ENCODE results near the gene TSSK2. TPM values are rescaled to one million over a fixed set of nuclear protein-coding genes. Genes with fewer than 3 reads are reported as not detected.

Gene TSSK2
- total and polyA plus RNA-seq, 4 experiments from 2014 or later, result not detected

- POLR2A ChIA-PET (ENCODE audit: partially characterized antibody), result interaction anchor here (1.2 to 1.6 kb wide), 3 partner anchors 8 to 26 kb away, joined by 3 to 6 read pairs (median 6); partner anchors contain the start of gene ESS2
- Mint-ChIP-seq H3K27me3 (no peaks in the 10 kb centered on the region), H3K4me1 (peaks cover 56 to 86% (median 71%) of the 10 kb centered on the region in 4 donors), H3K27ac (peak overlapping the region in 5 of 7 donors; percentile 32 to 86 (median 55)), H3K4me3 (peak overlapping the region in 6 of 8 donors; percentile 11 to 94 (median 49)), H3K36me3 (peaks cover 4 to 22% of the 10 kb centered on the region in 2 donors), H3K9me3 (peaks cover 0 to 2% (median 0%) of the 10 kb centered on the region in 8 donors)
- Histone ChIP-seq H3K36me3 (ENCODE audit: insufficient read depth, low read length) (peaks cover 13% of the 10 kb centered on the region), H3K4me3 (ENCODE audit: low read length in 2 of 2) (no peak overlapping the region), H3K9me3 (ENCODE audit: control insufficient read depth in 1 of 2, low read length in 2 of 2) (no peaks in the 10 kb centered on the region), H3K27ac (ENCODE audit: low read depth, low read length) (no peak overlapping the region), H3K4me1 (ENCODE audit: insufficient read depth, low read length) (peaks cover 80% of the 10 kb centered on the region), H3K27me3 (ENCODE audit: insufficient read depth, low read length) (no peaks in the 10 kb centered on the region)
- DNase-seq, result no peak
- CTCF ChIA-PET (ENCODE audit: partially characterized antibody), result interaction anchor here (1.0 to 2.1 kb wide), 2 partner anchors 8 to 14 kb away, joined by 3 to 8 read pairs; no protein-coding TSS in a partner anchor
- intact Hi-C loops (cut with micrococcal nuclease), result no loop called here
Measured at GRCh38 chr22:19118329-19118880, 12.7 kb upstream of the TSSK2 start.

- Mint-ChIP-seq H3K9me3 (peaks cover 0 to 2% (median 0%) of the 10 kb centered on the region in 8 donors), H3K36me3 (peaks cover 4 to 22% of the 10 kb centered on the region in 2 donors), H3K27ac (peak overlapping the region in 5 of 7 donors; percentile 68 to 86 (median 82)), H3K4me3 (peak overlapping the region; percentile 87 to 96 (median 92)), H3K27me3 (peaks cover 0 to 2% of the 10 kb centered on the region in 2 donors), H3K4me1 (peaks cover 50 to 79% (median 65%) of the 10 kb centered on the region in 4 donors)
- H3K9me3 ChIP-seq (ENCODE audit: control insufficient read depth in 1 of 2, low read length in 2 of 2), result no peaks in the 10 kb centered on the region
- no peaks in the 10 kb centered on the region for H3K27me3 ChIP-seq (ENCODE audit: insufficient read depth, low read length)
- ChIA-PET POLR2A (ENCODE audit: partially characterized antibody) (interaction anchor here (0.6 to 1.6 kb wide), 2 partner anchors 9 to 10 kb away, joined by 3 to 6 read pairs; no protein-coding TSS in a partner anchor), CTCF (ENCODE audit: partially characterized antibody) (interaction anchor here (2.1 kb wide), 1 partner anchor 10 kb away, joined by 8 read pairs; no protein-coding TSS in a partner anchor)
- intact Hi-C loops (cut with micrococcal nuclease), result loop anchor here (5.0 kb wide), 1 partner anchor 172 kb away; the partner anchor contains the start of gene CLTCL1
- peak overlapping the region in 1 of 2 donors; percentile 33 for H3K4me3 ChIP-seq (ENCODE audit: low read length in 2 of 2)
- H3K4me1 ChIP-seq (ENCODE audit: insufficient read depth, low read length), result peaks cover 72% of the 10 kb centered on the region
- peaks cover 13% of the 10 kb centered on the region for H3K36me3 ChIP-seq (ENCODE audit: insufficient read depth, low read length)
- DNase-seq, result no peak
- no peak overlapping the region for H3K27ac ChIP-seq (ENCODE audit: low read depth, low read length)
Measured at GRCh38 chr22:19119949-19120348, 11.2 kb upstream of the TSSK2 start.

- intact Hi-C loops (cut with micrococcal nuclease), result loop anchor here (5.0 kb wide), 1 partner anchor 171 kb away; the partner anchor contains the start of gene CLTCL1
- no peaks in the 10 kb centered on the region for H3K9me3 ChIP-seq (ENCODE audit: control insufficient read depth in 1 of 2, low read length in 2 of 2)
- Mint-ChIP-seq H3K4me1 (peaks cover 43 to 68% (median 55%) of the 10 kb centered on the region in 4 donors), H3K9me3 (peaks cover 0 to 2% (median 0%) of the 10 kb centered on the region in 8 donors), H3K27me3 (peaks cover 0 to 2% of the 10 kb centered on the region in 2 donors), H3K4me3 (peak overlapping the region; percentile 87 to 96 (median 92)), H3K27ac (peak overlapping the region; percentile 79 to 96 (median 93)), H3K36me3 (peaks cover 4 to 15% of the 10 kb centered on the region in 2 donors)
- peak overlapping the region; percentile 69 for H3K27ac ChIP-seq (ENCODE audit: low read depth, low read length)
- peak overlapping the region; percentile 33 to 85 for H3K4me3 ChIP-seq (ENCODE audit: low read length in 2 of 2)
- POLR2A ChIA-PET (ENCODE audit: partially characterized antibody), result interaction anchor here (0.7 to 3.5 kb wide), 7 partner anchors 10 to 311 kb away, joined by 3 to 61 read pairs (median 4); partner anchors contain the start of genes CLTCL1, DGCR6, ESS2 and MRPL40
- peaks cover 61% of the 10 kb centered on the region for H3K4me1 ChIP-seq (ENCODE audit: insufficient read depth, low read length)
- CTCF ChIA-PET (ENCODE audit: partially characterized antibody), result interaction anchor here (1.9 to 2.2 kb wide), 2 partner anchors 10 to 17 kb away, joined by 5 to 13 read pairs; no protein-coding TSS in a partner anchor
- no peaks in the 10 kb centered on the region for H3K27me3 ChIP-seq (ENCODE audit: insufficient read depth, low read length)
- peaks cover 13% of the 10 kb centered on the region for H3K36me3 ChIP-seq (ENCODE audit: insufficient read depth, low read length)
- peak in 2 of 5 donors; percentile 9 to 55 for DNase-seq
Measured at GRCh38 chr22:19120829-19121630, 10.1 kb upstream of the TSSK2 start.

- Mint-ChIP-seq H3K9me3 (peaks cover 0 to 2% (median 0%) of the 10 kb centered on the region in 8 donors), H3K27me3 (peaks cover 0 to 2% of the 10 kb centered on the region in 2 donors), H3K4me1 (peaks cover 37 to 61% (median 49%) of the 10 kb centered on the region in 4 donors), H3K36me3 (peaks cover 3 to 14% of the 10 kb centered on the region in 2 donors), H3K4me3 (peak overlapping the region; percentile 87 to 96 (median 92)), H3K27ac (peak overlapping the region; percentile 79 to 96 (median 93))
- Histone ChIP-seq H3K9me3 (ENCODE audit: control insufficient read depth in 1 of 2, low read length in 2 of 2) (no peaks in the 10 kb centered on the region), H3K36me3 (ENCODE audit: insufficient read depth, low read length) (peaks cover 13% of the 10 kb centered on the region), H3K27ac (ENCODE audit: low read depth, low read length) (peak overlapping the region; percentile 69), H3K4me3 (ENCODE audit: low read length in 2 of 2) (peak overlapping the region; percentile 33 to 85), H3K27me3 (ENCODE audit: insufficient read depth, low read length) (no peaks in the 10 kb centered on the region), H3K4me1 (ENCODE audit: insufficient read depth, low read length) (peaks cover 55% of the 10 kb centered on the region)
- peak in 3 of 5 donors; percentile 21 to 23 (median 22) for DNase-seq
- CTCF ChIA-PET (ENCODE audit: partially characterized antibody), result interaction anchor here (0.9 to 2.2 kb wide), 4 partner anchors 11 to 23 kb away, joined by 5 to 13 read pairs (median 8); partner anchors contain the start of gene ESS2
- POLR2A ChIA-PET (ENCODE audit: partially characterized antibody), result interaction anchor here (0.7 to 3.5 kb wide), 13 partner anchors 8 to 358 kb away, joined by 3 to 61 read pairs (median 4); partner anchors contain the start of genes CDC45, CLTCL1, DGCR6 and ESS2
- intact Hi-C loops (cut with micrococcal nuclease), result loop anchor here (1.0 to 5.0 kb wide), 4 partner anchors 12 to 358 kb away; partner anchors contain the start of genes CDC45, CLTCL1, ESS2 and UFD1
Measured at GRCh38 chr22:19121631-19122142, 9.4 kb upstream of the TSSK2 start.

- H3K36me3 ChIP-seq (ENCODE audit: insufficient read depth, low read length), result peaks cover 13% of the 10 kb centered on the region
- peaks cover 49% of the 10 kb centered on the region for H3K4me1 ChIP-seq (ENCODE audit: insufficient read depth, low read length)
- peak within 1 kb of the TSS; percentile 87 to 96 (median 92) for H3K4me3 Mint-ChIP-seq
- H3K36me3 Mint-ChIP-seq, result peaks cover 0 to 12% of the 10 kb centered on the region in 2 donors
- no peaks in the 10 kb centered on the region for H3K27me3 ChIP-seq (ENCODE audit: insufficient read depth, low read length)
- H3K4me1 Mint-ChIP-seq, result peaks cover 33 to 56% (median 43%) of the 10 kb centered on the region in 4 donors
- DNase-seq, result peak; percentile 93 to 95 (median 95)
- ChIA-PET CTCF (ENCODE audit: partially characterized antibody) (interaction anchor here (0.5 to 2.2 kb wide), 6 partner anchors 11 to 1986 kb away, joined by 3 to 13 read pairs (median 5); partner anchors contain the start of gene ESS2), POLR2A (ENCODE audit: partially characterized antibody) (interaction anchor here (0.6 to 3.5 kb wide), 15 partner anchors 9 to 357 kb away, joined by 3 to 61 read pairs (median 4); partner anchors contain the start of genes CDC45, CLTCL1, DGCR6 and ESS2)
- intact Hi-C loops (cut with micrococcal nuclease), result loop anchor here (1.0 to 5.0 kb wide), 4 partner anchors 13 to 357 kb away; partner anchors contain the start of genes CDC45, CLTCL1, ESS2 and UFD1
- no peaks in the 10 kb centered on the region for H3K9me3 ChIP-seq (ENCODE audit: control insufficient read depth in 1 of 2, low read length in 2 of 2)
- H3K27ac Mint-ChIP-seq, result peak within 1 kb of the TSS; percentile 86 to 96 (median 93)
- H3K4me3 ChIP-seq (ENCODE audit: low read length in 2 of 2), result peak within 1 kb of the TSS; percentile 52 to 85
- peaks cover 0 to 2% (median 0%) of the 10 kb centered on the region in 8 donors for H3K9me3 Mint-ChIP-seq
- peak within 1 kb of the TSS; percentile 69 for H3K27ac ChIP-seq (ENCODE audit: low read depth, low read length)
- H3K27me3 Mint-ChIP-seq, result peaks cover 0 to 2% of the 10 kb centered on the region in 2 donors
Measured at GRCh38 chr22:19122143-19122751, 8.9 kb upstream of the TSSK2 start, which contains the start of gene DGCR2. DGCR2 (minus strand) TSS chr22:19122412; CDS start chr22:19122206, 206 bp downstream.
